MM.1S (cell line): ENCODE data around the gene TTK.

Experiments used
- DNase-seq: peaks from one replicate; pipeline ENCODE4 v3.0.0-alpha.2; 2015
- H2AFZ ChIP-seq: fragments of 300-600 bp; sonication (generic); 2 replicates; pipeline ENCODE4 v1.6.0; 2016; ENCODE audit warnings: antibody characterized with exemption, low read length
- H3F3A ChIP-seq: fragments of 300-600 bp; sonication (generic); 2 replicates; pipeline ENCODE4 v1.6.1; 2016; ENCODE audit warnings: mild to moderate bottlenecking, antibody characterized with exemption, low read length, moderate library complexity, mixed read lengths; ENCODE audit not compliant: insufficient read depth
- H3K27ac ChIP-seq: fragments of 300-600 bp; sonication (generic); 2 replicates; pipeline ENCODE4 v1.5.1; 2016; ENCODE audit warnings: mild to moderate bottlenecking, low read length
- H3K27me3 ChIP-seq: fragments of 300-600 bp; sonication (generic); replicated peaks from 2 replicates; pipeline ENCODE4 v1.6.0; 2016; ENCODE audit warnings: low read length; ENCODE audit not compliant: insufficient read depth
- H3K36me3 ChIP-seq: fragments of 300-600 bp; sonication (generic); replicated peaks from 2 replicates; pipeline ENCODE4 v1.6.1; 2016; ENCODE audit warnings: mild to moderate bottlenecking, low read length, mixed read lengths; ENCODE audit not compliant: insufficient read depth
- H3K4me1 ChIP-seq: fragments of 300-600 bp; sonication (generic); 2 replicates; pipeline ENCODE4 v1.6.1; 2016; ENCODE audit warnings: low read length, mixed read lengths
- H3K4me2 ChIP-seq: fragments of 300-600 bp; sonication (generic); 2 replicates; pipeline ENCODE4 v1.6.0; 2016; ENCODE audit warnings: low read depth, low read length
- H3K4me3 ChIP-seq: fragments of 300-600 bp; sonication (generic); 2 replicates; pipeline ENCODE4 v1.5.1; 2016; ENCODE audit warnings: low read length, mixed read lengths
- H3K79me2 ChIP-seq: fragments of 300-600 bp; sonication (generic); 2 replicates; pipeline ENCODE4 v1.6.1; 2016; ENCODE audit warnings: mixed run types, low read length, mixed read lengths
- H3K9ac ChIP-seq: fragments of 300-600 bp; sonication (generic); 2 replicates; pipeline ENCODE4 v1.6.1; 2016; ENCODE audit warnings: low read length, mixed read lengths
- H3K9me2 ChIP-seq: fragments of 300-600 bp; sonication (generic); replicated peaks from 2 replicates; pipeline ENCODE4 v1.6.1; 2016; ENCODE audit warnings: mild to moderate bottlenecking, low read length, mixed read lengths; ENCODE audit not compliant: insufficient read depth
- H3K9me3 ChIP-seq: fragments of 300-600 bp; sonication (generic); replicated peaks from 2 replicates; pipeline ENCODE4 v1.6.1; 2016; ENCODE audit warnings: mild to moderate bottlenecking, low read length, mixed read lengths; ENCODE audit not compliant: insufficient read depth
- H4K20me1 ChIP-seq: fragments of 300-600 bp; sonication (generic); 2 replicates; pipeline ENCODE4 v1.6.1; 2016; ENCODE audit warnings: mild to moderate bottlenecking, low read length, moderate library complexity, mixed read lengths; ENCODE audit not compliant: insufficient read depth
- EZH2 ChIP-seq: fragments of 300-600 bp; sonication (generic); optimal IDR thresholded peaks from 2 replicates; pipeline ENCODE3; 2017; ENCODE audit warnings: low read depth, mild to moderate bottlenecking, antibody characterized with exemption, low read length, mixed read lengths
- EZH2phosphoT487 ChIP-seq: fragments of 300-600 bp; sonication (generic); IDR thresholded peaks from 2 replicates; pipeline ENCODE4 v1.6.1; 2018; ENCODE audit warnings: antibody characterized with exemption, low read length
- TF ChIP-seq, protein P1 (sequence below): fragments of 300-600 bp; sonication (generic); IDR thresholded peaks from 2 replicates; pipeline ENCODE4 v1.5.1; 2016; ENCODE audit warnings: antibody characterized with exemption, low read length, mixed read lengths

Gene TTK

DNA sequence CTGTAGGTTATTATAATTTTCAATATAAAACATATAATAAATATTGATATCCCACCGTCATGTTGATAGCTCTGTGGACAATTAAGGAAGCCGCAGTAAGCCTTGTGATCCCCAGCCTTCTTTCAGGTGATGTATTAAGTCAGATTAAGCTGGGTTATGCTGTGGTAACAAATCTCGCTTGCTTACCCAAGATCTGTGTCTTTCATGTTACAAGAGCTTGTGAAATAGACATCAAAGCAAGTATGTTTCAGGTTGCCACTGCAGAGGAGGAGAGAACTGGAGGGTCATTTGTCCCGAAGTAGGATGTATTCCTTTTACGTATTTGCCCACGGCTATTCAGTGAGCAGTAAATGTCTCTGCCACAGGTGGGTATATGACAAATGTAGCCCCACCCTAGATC, 84.2 kb downstream of the TTK start:
- Histone ChIP-seq H3K36me3 (no peaks in the 10 kb centered on the region), H3K4me1 (no peaks in the 10 kb centered on the region), H3K4me3 (no peak overlapping the region), H3K4me2 (no peak overlapping the region), H3K9ac (no peak overlapping the region), H4K20me1 (no peaks in the 10 kb centered on the region), H3K9me3 (no peaks in the 10 kb centered on the region), H2AFZ (no peak overlapping the region), H3K9me2 (no peaks in the 10 kb centered on the region), H3K27me3 (no peaks in the 10 kb centered on the region), H3F3A (no peaks in the 10 kb centered on the region), H3K79me2 (no peaks in the 10 kb centered on the region), H3K27ac (no peak overlapping the region)
- no peak for DNase-seq
- TF ChIP-seq EZH2 (no peak), EZH2phosphoT487 (no peak)
- TF ChIP-seq, protein P1, sequence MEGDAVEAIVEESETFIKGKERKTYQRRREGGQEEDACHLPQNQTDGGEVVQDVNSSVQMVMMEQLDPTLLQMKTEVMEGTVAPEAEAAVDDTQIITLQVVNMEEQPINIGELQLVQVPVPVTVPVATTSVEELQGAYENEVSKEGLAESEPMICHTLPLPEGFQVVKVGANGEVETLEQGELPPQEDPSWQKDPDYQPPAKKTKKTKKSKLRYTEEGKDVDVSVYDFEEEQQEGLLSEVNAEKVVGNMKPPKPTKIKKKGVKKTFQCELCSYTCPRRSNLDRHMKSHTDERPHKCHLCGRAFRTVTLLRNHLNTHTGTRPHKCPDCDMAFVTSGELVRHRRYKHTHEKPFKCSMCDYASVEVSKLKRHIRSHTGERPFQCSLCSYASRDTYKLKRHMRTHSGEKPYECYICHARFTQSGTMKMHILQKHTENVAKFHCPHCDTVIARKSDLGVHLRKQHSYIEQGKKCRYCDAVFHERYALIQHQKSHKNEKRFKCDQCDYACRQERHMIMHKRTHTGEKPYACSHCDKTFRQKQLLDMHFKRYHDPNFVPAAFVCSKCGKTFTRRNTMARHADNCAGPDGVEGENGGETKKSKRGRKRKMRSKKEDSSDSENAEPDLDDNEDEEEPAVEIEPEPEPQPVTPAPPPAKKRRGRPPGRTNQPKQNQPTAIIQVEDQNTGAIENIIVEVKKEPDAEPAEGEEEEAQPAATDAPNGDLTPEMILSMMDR, result no peak

GRCh38 chr6:80091506-80091905, 87.1 kb downstream of the TTK start:
- Histone ChIP-seq H3F3A (no peaks in the 10 kb centered on the region), H3K9me3 (no peaks in the 10 kb centered on the region), H3K36me3 (no peaks in the 10 kb centered on the region), H3K27ac (no peak overlapping the region), H3K4me2 (no peak overlapping the region), H4K20me1 (no peaks in the 10 kb centered on the region), H3K79me2 (no peaks in the 10 kb centered on the region), H2AFZ (no peak overlapping the region), H3K4me1 (no peaks in the 10 kb centered on the region), H3K4me3 (no peak overlapping the region), H3K9me2 (no peaks in the 10 kb centered on the region), H3K27me3 (no peaks in the 10 kb centered on the region), H3K9ac (no peak overlapping the region)
- TF ChIP-seq, protein P1, result no peak
- TF ChIP-seq EZH2phosphoT487 (no peak), EZH2 (no peak)
- no peak for DNase-seq
